LNCaP clone FGC (cell line): Measurements from ENCODE around the gene KCNMB1.
A peak's percentile ranks its signal among the peaks of the same experiment; 100 is the strongest.

Experiments
- DNase-seq: peaks from one replicate; pipeline ENCODE4 v3.0.0-alpha.2; 2011; ENCODE audit warnings: low read depth
- H3K4me3 ChIP-seq: 2 replicates; pipeline ENCODE4 v1.5.1; 2011; ENCODE audit warnings: mild to moderate bottlenecking, low read depth, low read length, control low read depth
- TF ChIP-seq, protein P1 (sequence below): IDR thresholded peaks from 2 replicates; pipeline ENCODE4 v1.5.1; 2012; ENCODE audit warnings: mild to moderate bottlenecking; ENCODE audit not compliant: control insufficient read depth, insufficient read depth; ENCODE audit errors: extremely low read depth

Gene KCNMB1

DNA sequence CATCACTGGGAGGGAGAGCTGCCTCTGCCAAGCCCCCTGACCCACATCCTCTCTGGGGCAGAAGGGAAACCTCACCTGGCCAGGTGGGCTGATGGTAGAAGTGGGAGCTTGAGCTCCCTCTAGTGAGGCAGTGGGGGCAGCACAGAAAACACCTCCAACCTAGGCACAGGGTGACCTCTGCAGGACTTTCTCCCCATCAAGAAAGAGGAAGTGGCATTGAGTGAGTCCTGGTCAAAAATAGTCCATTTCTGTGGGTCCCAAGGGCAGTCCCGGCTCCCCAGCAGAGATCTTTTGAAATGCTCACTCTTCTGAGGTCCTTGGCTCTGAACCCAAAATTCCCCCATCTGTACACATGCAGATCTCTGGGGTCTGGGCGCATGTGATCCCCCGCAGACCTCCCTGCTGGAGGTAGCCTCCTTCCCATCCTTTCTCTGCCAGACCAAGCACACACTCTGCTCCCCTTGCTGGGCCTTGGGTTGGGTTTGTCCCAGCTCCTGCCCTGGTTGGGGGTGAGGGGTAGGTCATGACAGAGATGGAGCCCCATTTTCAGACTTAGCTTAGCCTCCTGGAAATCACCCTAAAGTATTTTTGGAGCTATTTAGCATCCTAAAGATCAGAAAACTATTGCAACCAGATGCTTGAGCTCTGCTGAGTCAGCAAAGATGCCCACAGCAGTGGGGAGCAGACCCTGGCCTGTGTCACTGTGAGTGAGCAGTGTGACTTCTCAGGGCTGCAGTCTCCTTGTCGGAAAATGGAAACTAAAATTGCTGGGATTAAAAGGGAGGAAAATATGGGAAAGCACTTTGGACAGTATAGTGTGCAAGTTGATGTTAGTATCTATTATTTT is 50.0 kb downstream of the KCNMB1 start:
- no peak for DNase-seq
- TF ChIP-seq, protein P1, sequence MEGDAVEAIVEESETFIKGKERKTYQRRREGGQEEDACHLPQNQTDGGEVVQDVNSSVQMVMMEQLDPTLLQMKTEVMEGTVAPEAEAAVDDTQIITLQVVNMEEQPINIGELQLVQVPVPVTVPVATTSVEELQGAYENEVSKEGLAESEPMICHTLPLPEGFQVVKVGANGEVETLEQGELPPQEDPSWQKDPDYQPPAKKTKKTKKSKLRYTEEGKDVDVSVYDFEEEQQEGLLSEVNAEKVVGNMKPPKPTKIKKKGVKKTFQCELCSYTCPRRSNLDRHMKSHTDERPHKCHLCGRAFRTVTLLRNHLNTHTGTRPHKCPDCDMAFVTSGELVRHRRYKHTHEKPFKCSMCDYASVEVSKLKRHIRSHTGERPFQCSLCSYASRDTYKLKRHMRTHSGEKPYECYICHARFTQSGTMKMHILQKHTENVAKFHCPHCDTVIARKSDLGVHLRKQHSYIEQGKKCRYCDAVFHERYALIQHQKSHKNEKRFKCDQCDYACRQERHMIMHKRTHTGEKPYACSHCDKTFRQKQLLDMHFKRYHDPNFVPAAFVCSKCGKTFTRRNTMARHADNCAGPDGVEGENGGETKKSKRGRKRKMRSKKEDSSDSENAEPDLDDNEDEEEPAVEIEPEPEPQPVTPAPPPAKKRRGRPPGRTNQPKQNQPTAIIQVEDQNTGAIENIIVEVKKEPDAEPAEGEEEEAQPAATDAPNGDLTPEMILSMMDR: peak; percentile 63
- H3K4me3 ChIP-seq: no peak overlapping the region

DNA sequence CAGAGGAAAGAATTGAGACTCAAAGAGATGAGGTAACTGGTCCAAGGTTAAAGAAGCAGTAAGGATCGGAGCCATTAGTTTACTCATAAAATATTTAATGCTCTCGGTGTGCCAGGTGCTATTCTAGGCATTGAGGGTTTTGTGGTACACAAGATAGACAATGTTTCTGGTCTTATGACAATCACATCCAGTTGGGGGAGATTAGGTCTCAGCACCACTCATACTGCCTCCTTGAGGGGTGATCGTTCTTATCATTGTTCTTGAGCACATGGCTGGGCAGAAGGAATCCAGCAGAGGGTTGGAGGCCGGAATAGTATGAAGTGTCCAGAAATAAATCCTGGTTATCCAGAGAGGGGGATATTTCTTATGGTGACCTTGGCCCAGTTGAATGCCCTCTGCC is 50.9 kb downstream of the KCNMB1 start:
- TF ChIP-seq, protein P1: no peak
- no peak overlapping the region for H3K4me3 ChIP-seq
- DNase-seq: no peak

DNA sequence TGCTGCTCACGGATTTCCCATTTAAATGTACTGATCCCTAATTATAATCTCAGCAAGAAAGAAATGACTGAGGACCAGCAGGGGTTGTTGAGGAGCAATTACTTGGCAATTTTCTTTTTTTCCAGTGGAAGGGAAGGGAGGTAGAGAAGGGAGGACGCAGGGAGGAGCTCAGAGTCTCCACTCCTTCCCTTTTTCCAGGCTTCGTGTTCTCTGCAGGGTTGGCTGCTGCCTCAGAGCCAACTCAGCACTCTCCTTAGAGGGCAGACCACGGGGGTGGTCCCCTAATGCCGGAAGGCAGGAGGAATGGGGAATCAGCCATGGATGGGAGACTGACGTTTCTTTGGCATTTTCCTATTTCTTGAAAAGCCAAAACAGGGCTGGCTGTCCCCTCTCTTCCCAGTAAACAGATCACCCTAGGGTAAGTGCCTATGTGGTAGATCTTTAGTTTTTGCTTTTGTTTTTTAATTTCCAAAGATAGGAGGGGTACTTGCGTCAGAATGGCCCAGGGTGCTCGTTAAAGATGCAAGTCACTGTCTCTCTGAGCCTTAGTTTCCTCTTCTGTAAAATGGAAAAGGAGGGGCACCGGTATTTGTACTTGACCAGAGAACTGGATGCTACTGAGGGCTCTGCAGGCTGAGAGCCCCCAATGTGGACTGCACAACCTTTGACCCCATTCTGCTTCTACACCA is 52.0 kb downstream of the KCNMB1 start:
- TF ChIP-seq, protein P1: no peak
- no peak overlapping the region for H3K4me3 ChIP-seq
- no peak for DNase-seq

- no peak for DNase-seq
These were observed 53.1 kb downstream of the KCNMB1 start for GRCh38 chr5:170336065-170336464.

DNA sequence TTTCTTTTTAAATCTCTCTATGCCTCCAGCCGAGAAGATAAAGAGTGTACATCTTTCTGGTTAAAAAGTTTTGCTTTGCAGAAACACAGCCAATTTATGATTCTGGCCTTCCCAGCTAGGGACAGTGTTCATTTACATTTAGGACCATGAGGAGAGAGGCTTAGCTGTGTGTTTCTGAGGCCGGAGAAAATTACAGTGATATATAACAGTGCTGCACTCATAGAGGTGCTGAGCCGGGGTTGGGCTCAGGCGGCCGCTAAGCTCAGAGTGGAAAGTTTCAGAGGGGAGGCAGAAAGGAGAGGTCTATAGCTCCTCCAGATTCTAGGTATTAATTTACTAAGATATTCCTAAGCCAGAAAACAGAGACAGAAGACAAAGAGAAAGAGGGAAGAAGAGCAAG is 54.5 kb downstream of the KCNMB1 start:
- TF ChIP-seq, protein P1: no peak
- H3K4me3 ChIP-seq: no peak overlapping the region
- no peak for DNase-seq

More at GRCh38 chr5:170336065-170336464, 53.1 kb downstream of the KCNMB1 start:
- TF ChIP-seq, protein P1: no peak
- no peak overlapping the region for H3K4me3 ChIP-seq

DNA sequence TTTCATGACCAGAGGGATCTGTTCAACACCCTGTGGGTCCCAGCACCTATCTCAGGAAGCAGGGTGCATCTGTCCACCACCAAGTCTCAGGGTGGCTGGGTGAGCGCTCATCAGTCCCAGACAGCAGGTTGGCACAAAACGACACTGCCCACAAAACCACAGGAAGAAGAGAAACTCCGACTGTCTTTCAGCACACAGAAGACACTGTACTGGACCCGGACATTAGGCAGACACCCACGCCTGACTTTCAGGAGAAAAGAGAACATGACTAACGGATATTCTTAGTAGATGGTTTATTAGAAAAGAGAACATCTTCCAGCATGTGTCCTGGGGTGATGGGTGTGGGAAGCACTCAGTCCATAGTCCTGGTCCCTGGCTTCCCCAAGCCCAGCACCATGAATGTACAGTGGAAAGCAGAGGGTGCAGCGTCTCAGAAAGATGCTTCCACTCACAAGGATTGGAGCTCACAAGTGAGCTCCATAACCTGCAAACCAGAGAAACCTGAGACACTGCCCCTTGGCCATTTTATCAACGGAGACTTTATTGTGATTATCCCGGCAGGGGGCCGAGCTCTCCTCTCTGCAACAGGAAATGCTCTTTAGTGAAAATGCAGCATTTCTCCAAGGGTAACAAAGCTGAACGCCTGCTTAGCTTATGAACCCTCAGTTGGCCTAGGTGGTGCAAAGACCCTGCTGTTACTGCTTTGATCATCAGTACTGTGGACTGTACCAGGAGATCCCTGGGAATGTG is 55.8 kb downstream of the KCNMB1 start:
- no peak overlapping the region for H3K4me3 ChIP-seq
- TF ChIP-seq, protein P1: no peak
- no peak for DNase-seq
